Gastrocnemius medialis (tissue), 4 donors: Measurements from ENCODE around the gene PPP1R17.

Experiments
- CTCF ChIP-seq, 5 experiments: fragments of 450-650 bp in 3 of 5; fragments of 200-600 bp in 2 of 5; sonication (generic) in 2 of 5; IDR thresholded peaks in 4 of 5; conservative IDR thresholded peaks in 1 of 5; 1 replicate in 4 of 5; 2 replicates in 1 of 5; pipeline ENCODE4 v1.5.1; 2016 to 2019; ENCODE audit warnings: antibody characterized with exemption in 5 of 5, mild to moderate bottlenecking in 3 of 5, moderate library complexity in 3 of 5
- POLR2A ChIP-seq, 2 donors: fragments of 450-650 bp; IDR thresholded peaks; one replicate each; pipeline ENCODE4 v1.6.1; 2017; ENCODE audit warnings: antibody characterized with exemption in 2 of 2, mild to moderate bottlenecking in 2 of 2, moderate library complexity in 2 of 2

GRCh38 chr7:31651234-31652062 lies 35.6 kb upstream of the PPP1R17 start:
- TF ChIP-seq CTCF (IDR thresholded peaks at IDR 0.05 in 4 of 5, conservative IDR thresholded peaks at IDR 0.05 in 1 of 5) (no peak), POLR2A (IDR thresholded peaks at IDR 0.05) (no peak)
